Suprapubic skin (tissue), 4 donors: ENCODE data around the gene PIK3CD.

Experiments
- EP300 ChIP-seq: sonication (generic); formaldehyde crosslinking; IDR thresholded peaks from one replicate; pipeline ENCODE4 v1.6.1; 2017; ENCODE audit warnings: antibody characterized with exemption
- POLR2A ChIP-seq, 2 donors: fragments of 450-650 bp; IDR thresholded peaks; one replicate each; pipeline ENCODE4 v1.6.1; 2017; ENCODE audit warnings: antibody characterized with exemption in 2 of 2, mild to moderate bottlenecking in 2 of 2, moderate library complexity in 2 of 2
- POLR2AphosphoS5 ChIP-seq, 3 donors: sonication (generic); formaldehyde crosslinking; IDR thresholded peaks; one replicate each; pipeline ENCODE4 v1.6.1; 2017; ENCODE audit warnings: antibody characterized with exemption in 3 of 3
- TF ChIP-seq, protein P1 (sequence below), 2 donors: fragments of 200-600 bp in 1 of 2; fragments of 450-650 bp in 1 of 2; sonication (generic) in 1 of 2; IDR thresholded peaks; one replicate each; pipeline ENCODE4 v1.5.1; 2016 to 2019; ENCODE audit warnings: antibody characterized with exemption in 2 of 2, mild to moderate bottlenecking in 1 of 2, moderate library complexity in 1 of 2

DNA sequence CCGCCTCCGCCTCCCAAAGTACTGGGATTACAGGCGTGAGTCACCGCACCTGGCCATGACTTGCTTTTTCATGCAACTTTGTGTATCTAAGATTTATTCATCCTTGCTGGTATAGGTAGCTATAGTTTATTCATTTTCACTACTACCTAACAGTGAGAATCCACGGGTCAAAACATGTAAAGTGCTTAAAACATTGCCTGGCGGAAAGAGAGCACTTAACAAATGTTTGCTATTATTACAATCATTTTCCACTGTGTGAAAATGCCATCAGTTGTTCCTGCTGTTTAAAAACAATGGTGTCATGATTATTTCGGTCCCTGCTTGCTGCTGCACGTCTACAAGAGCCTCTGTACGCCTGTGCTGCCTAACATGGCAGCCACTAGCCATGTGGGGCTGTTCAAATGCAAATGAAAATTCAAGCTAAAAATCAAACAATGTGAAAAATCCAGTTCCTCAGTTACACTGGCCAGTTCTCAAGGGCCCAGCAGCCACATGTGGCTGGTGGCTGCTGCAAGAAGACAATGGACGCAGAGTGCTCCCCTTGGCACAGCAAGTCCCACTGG lies 107.1 kb downstream of the PIK3CD start:
- TF ChIP-seq POLR2AphosphoS5 (IDR thresholded peaks at IDR 0.05) (no peak), POLR2A (IDR thresholded peaks at IDR 0.05) (no peak), EP300 (no peak)
- TF ChIP-seq, protein P1, sequence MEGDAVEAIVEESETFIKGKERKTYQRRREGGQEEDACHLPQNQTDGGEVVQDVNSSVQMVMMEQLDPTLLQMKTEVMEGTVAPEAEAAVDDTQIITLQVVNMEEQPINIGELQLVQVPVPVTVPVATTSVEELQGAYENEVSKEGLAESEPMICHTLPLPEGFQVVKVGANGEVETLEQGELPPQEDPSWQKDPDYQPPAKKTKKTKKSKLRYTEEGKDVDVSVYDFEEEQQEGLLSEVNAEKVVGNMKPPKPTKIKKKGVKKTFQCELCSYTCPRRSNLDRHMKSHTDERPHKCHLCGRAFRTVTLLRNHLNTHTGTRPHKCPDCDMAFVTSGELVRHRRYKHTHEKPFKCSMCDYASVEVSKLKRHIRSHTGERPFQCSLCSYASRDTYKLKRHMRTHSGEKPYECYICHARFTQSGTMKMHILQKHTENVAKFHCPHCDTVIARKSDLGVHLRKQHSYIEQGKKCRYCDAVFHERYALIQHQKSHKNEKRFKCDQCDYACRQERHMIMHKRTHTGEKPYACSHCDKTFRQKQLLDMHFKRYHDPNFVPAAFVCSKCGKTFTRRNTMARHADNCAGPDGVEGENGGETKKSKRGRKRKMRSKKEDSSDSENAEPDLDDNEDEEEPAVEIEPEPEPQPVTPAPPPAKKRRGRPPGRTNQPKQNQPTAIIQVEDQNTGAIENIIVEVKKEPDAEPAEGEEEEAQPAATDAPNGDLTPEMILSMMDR (IDR thresholded peaks at IDR 0.05): no peak
